Osteoblast (primary cell): ENCODE data around the gene SAC3D1. TPM values are rescaled to one million over a fixed set of nuclear protein-coding genes. Genes with fewer than 3 reads are reported as not detected.

Experiments used
- DNase-seq: peaks from one replicate; pipeline ENCODE4 v3.0.0; 2011; ENCODE audit warnings: low spot score, mixed read lengths; ENCODE audit not compliant: insufficient read length; ENCODE audit errors: missing footprints
- H2AFZ ChIP-seq: 2 replicates; pipeline ENCODE4 v1.6.0; 2011; ENCODE audit warnings: mild to moderate bottlenecking, low read length
- H3K27ac ChIP-seq: 2 replicates; pipeline ENCODE4 v1.5.1; 2011; ENCODE audit warnings: mild to moderate bottlenecking, low read depth, low read length, moderate library complexity
- H3K27me3 ChIP-seq: 2 replicates; pipeline ENCODE4 v1.6.0; 2012; ENCODE audit warnings: mild to moderate bottlenecking, control low read depth, inconsistent platforms, low read length, moderate library complexity; ENCODE audit not compliant: insufficient read depth
- H3K36me3 ChIP-seq: 2 replicates; pipeline ENCODE4 v1.5.1; 2011; ENCODE audit warnings: mild to moderate bottlenecking, low read length, control low read depth, moderate library complexity; ENCODE audit not compliant: insufficient read depth
- H3K4me1 ChIP-seq: 2 replicates; pipeline ENCODE4 v1.5.1; 2011; ENCODE audit warnings: mild to moderate bottlenecking, low read length, control low read depth, moderate library complexity; ENCODE audit not compliant: insufficient read depth
- H3K4me2 ChIP-seq: 2 replicates; pipeline ENCODE4 v1.6.0; 2011; ENCODE audit warnings: mild to moderate bottlenecking, low read length; ENCODE audit not compliant: insufficient read depth
- H3K4me3 ChIP-seq: fragments of 200-600 bp; sonication (generic); 3 replicates; pipeline ENCODE4 v1.5.1; 2012; ENCODE audit warnings: mild to moderate bottlenecking, low read length, inconsistent platforms; ENCODE audit not compliant: insufficient read depth
- H3K79me2 ChIP-seq: 2 replicates; pipeline ENCODE4 v1.6.0; 2012; ENCODE audit warnings: mild to moderate bottlenecking, low read length, control low read depth, inconsistent platforms; ENCODE audit not compliant: insufficient read depth
- H3K9me3 ChIP-seq: 2 replicates; pipeline ENCODE4 v1.5.1; 2011; ENCODE audit warnings: low read depth, low read length, control low read depth
- H4K20me1 ChIP-seq: 2 replicates; pipeline ENCODE4 v1.6.0; 2012; ENCODE audit warnings: mild to moderate bottlenecking, low read length, control low read depth; ENCODE audit not compliant: insufficient read depth
- total RNA-seq: library from RNA; depleted of rRNA; stranded (reverse); fragments of >200 nt; gene quantifications from 2 replicates; pipeline ENCODE4 v1.2.3, GENCODE V29; 2012
- TF ChIP-seq, protein P1 (sequence below): IDR thresholded peaks from 2 replicates; pipeline ENCODE4 v1.5.1; 2011; ENCODE audit warnings: mild to moderate bottlenecking, low read depth, low read length, moderate library complexity; ENCODE audit errors: extremely low read depth

The SAC3D1 gene
- total RNA-seq, 1 donor, result 7.6 TPM

DNA sequence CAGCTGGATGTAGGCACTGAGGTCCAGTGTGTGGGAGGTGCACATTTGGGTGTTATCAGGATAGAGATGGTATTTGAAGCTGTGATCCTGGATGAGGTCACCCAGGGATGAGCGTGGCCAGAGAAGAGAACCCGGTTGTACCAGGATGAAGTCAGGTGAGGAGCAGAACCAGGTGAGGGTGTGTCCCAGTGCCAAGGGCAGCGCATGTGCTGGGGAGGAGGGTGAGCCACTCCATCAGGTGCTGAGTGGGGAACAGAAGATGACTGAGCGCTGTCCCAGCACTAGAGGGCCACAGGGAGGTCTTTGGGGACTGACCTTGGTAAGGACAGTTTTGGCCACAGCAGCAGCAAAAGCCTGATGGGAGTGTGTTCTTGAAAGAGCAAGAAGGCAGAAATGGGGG is 24.3 kb upstream of the SAC3D1 start:
- no peak overlapping the region for H3K4me3 ChIP-seq
- no peak overlapping the region for H3K4me2 ChIP-seq
- no peaks in the 10 kb centered on the region for H4K20me1 ChIP-seq
- H3K4me1 ChIP-seq, result peaks cover 12% of the 10 kb centered on the region
- no peak overlapping the region for H3K27ac ChIP-seq
- no peaks in the 10 kb centered on the region for H3K27me3 ChIP-seq
- DNase-seq, result no peak
- H3K36me3 ChIP-seq, result peaks cover 19% of the 10 kb centered on the region
- no peak overlapping the region for H2AFZ ChIP-seq
- H3K79me2 ChIP-seq, result peaks cover 15% of the 10 kb centered on the region
- TF ChIP-seq, protein P1, sequence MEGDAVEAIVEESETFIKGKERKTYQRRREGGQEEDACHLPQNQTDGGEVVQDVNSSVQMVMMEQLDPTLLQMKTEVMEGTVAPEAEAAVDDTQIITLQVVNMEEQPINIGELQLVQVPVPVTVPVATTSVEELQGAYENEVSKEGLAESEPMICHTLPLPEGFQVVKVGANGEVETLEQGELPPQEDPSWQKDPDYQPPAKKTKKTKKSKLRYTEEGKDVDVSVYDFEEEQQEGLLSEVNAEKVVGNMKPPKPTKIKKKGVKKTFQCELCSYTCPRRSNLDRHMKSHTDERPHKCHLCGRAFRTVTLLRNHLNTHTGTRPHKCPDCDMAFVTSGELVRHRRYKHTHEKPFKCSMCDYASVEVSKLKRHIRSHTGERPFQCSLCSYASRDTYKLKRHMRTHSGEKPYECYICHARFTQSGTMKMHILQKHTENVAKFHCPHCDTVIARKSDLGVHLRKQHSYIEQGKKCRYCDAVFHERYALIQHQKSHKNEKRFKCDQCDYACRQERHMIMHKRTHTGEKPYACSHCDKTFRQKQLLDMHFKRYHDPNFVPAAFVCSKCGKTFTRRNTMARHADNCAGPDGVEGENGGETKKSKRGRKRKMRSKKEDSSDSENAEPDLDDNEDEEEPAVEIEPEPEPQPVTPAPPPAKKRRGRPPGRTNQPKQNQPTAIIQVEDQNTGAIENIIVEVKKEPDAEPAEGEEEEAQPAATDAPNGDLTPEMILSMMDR, result no peak
- H3K9me3 ChIP-seq, result no peaks in the 10 kb centered on the region

DNA sequence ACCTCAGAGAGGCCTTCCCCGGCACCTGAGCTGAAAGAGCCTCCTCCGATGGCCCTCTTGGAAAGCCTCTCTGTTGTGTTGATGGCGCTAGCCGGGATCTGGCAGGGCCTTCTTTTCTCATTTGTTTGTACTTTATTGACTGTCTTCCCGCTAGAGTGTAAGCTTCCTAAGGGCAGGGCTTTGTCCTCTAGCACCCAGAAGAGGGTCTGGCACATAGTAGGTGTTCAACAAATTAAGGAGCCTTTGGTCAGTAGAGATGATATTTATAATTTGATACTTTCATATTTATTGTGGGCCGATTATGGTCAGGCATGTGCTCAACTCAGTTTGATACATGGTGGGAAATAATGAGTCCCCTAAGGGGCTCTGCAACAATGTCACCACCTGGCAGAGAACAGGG is 23.1 kb upstream of the SAC3D1 start:
- Histone ChIP-seq H3K4me1 (peaks cover 12% of the 10 kb centered on the region), H3K4me2 (no peak overlapping the region), H3K27me3 (no peaks in the 10 kb centered on the region), H3K79me2 (peaks cover 15% of the 10 kb centered on the region), H4K20me1 (no peaks in the 10 kb centered on the region), H3K27ac (no peak overlapping the region), H3K9me3 (no peaks in the 10 kb centered on the region), H3K36me3 (peaks cover 19% of the 10 kb centered on the region), H2AFZ (no peak overlapping the region), H3K4me3 (no peak overlapping the region)
- TF ChIP-seq, protein P1, result no peak
- peak; percentile 22 for DNase-seq

DNA sequence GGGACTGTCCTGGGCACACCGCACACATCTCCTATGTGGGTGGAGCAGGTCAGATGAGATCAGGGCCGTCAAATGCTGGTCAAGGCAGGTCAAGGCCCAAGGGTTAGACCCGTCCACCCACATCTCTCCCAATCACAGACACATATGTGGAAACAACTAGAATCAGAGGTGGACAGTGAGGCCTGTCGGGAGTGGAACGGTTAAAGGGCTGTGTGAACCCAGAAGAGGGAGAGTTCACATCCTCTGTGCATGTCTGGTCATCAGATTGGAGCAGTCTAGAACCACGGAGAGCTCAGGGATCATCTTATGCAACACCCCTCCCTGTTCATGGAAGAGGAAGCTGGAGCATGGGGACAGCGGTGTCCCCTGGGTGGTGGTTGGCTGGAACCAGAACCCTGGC is 21.2 kb upstream of the SAC3D1 start:
- H3K36me3 ChIP-seq, result peaks cover 19% of the 10 kb centered on the region
- TF ChIP-seq, protein P1, result no peak

DNA sequence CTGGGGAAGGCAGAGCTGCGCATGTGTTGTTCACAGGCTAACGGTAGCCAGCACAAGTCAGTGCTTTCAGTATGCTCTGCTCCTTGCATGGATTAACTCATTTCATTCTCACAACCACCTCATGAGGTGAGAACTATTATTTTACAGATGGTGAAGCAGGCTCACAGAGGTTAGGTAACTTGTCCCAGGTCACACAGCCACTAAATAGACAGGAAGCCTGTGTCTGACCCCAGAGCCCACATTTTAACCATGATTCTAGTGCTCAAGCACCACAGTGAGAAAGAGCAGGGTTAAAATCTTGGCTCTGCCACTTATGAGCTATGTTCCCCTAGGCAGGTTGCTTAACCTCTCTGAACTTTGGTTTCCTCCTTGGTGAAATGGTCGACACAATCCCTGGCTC is 20.0 kb upstream of the SAC3D1 start:
- H3K9me3 ChIP-seq, result no peaks in the 10 kb centered on the region
- TF ChIP-seq, protein P1, result no peak
- H2AFZ ChIP-seq, result no peak overlapping the region
- no peak overlapping the region for H3K4me3 ChIP-seq
- peaks cover 19% of the 10 kb centered on the region for H3K36me3 ChIP-seq
- peaks cover 8% of the 10 kb centered on the region for H3K79me2 ChIP-seq
- H3K27me3 ChIP-seq, result no peaks in the 10 kb centered on the region
- H4K20me1 ChIP-seq, result no peaks in the 10 kb centered on the region
- no peak overlapping the region for H3K27ac ChIP-seq
- no peaks in the 10 kb centered on the region for H3K4me1 ChIP-seq
- H3K4me2 ChIP-seq, result no peak overlapping the region
- peak; percentile 37 for DNase-seq

More for the DNA sequence above, 21.2 kb upstream of the SAC3D1 start:
- Histone ChIP-seq H3K9me3 (no peaks in the 10 kb centered on the region), H4K20me1 (no peaks in the 10 kb centered on the region), H3K4me2 (no peak overlapping the region), H3K79me2 (peaks cover 13% of the 10 kb centered on the region), H3K27ac (no peak overlapping the region), H3K4me3 (no peak overlapping the region), H3K4me1 (peaks cover 2% of the 10 kb centered on the region), H3K27me3 (no peaks in the 10 kb centered on the region), H2AFZ (no peak overlapping the region)
- peak; percentile 37 for DNase-seq
